ENCODE measurements around the gene TLE1.

Gene TLE1

GRCh38 chr9:81686614-81687520 lies 2.5 kb downstream of the TLE1 start:
- DNase-seq (ENCODE audit: low spot score), result peak; percentile 64
- FAIRE-seq, result no peak

GRCh38 chr9:81685763-81686613 lies 3.4 kb downstream of the TLE1 start:
- no peak for DNase-seq (ENCODE audit: low spot score)
- no peak for FAIRE-seq

GRCh38 chr9:81684635-81685034 lies 4.7 kb downstream of the TLE1 start:
- DNase-seq (ENCODE audit: low spot score) (no peak), FAIRE-seq (no peak)

GRCh38 chr9:81683704-81684103 lies 5.6 kb downstream of the TLE1 start:
- DNase-seq (ENCODE audit: low spot score), result no peak
- no peak for FAIRE-seq

GRCh38 chr9:81683238-81683637 lies 6.1 kb downstream of the TLE1 start:
- no peak for DNase-seq (ENCODE audit: low spot score)
- FAIRE-seq, result no peak

GRCh38 chr9:81682797-81683196 lies 6.5 kb downstream of the TLE1 start:
- no peak for FAIRE-seq
- no peak for DNase-seq (ENCODE audit: low spot score)

GRCh38 chr9:81682177-81682576 lies 7.2 kb downstream of the TLE1 start:
- DNase-seq (ENCODE audit: low spot score) (no peak), FAIRE-seq (no peak)

GRCh38 chr9:81680506-81680905 lies 8.8 kb downstream of the TLE1 start:
- DNase-seq (ENCODE audit: low spot score) (no peak), FAIRE-seq (no peak)

- DNase-seq (ENCODE audit: low spot score), result no peak
- no peak for FAIRE-seq
Measured at GRCh38 chr9:81680006-81680405, 9.3 kb downstream of the TLE1 start.

GRCh38 chr9:81678088-81678487 lies 11.3 kb downstream of the TLE1 start:
- FAIRE-seq (no peak), DNase-seq (ENCODE audit: low spot score) (no peak)

- FAIRE-seq (no peak), DNase-seq (ENCODE audit: low spot score) (no peak)
Measured at GRCh38 chr9:81676395-81676794, 13.0 kb downstream of the TLE1 start.

- DNase-seq (ENCODE audit: low spot score), result no peak
- no peak for FAIRE-seq
Measured at GRCh38 chr9:81673310-81673709, 16.0 kb downstream of the TLE1 start.

- DNase-seq (ENCODE audit: low spot score) (no peak), FAIRE-seq (no peak)
Measured at GRCh38 chr9:81671880-81672280, 17.5 kb downstream of the TLE1 start.

GRCh38 chr9:81669866-81670265 lies 19.5 kb downstream of the TLE1 start:
- no peak for FAIRE-seq

GRCh38 chr9:81669041-81669651 lies 20.2 kb downstream of the TLE1 start:
- FAIRE-seq (no peak), DNase-seq (ENCODE audit: low spot score) (no peak)

More at GRCh38 chr9:81669866-81670265, 19.5 kb downstream of the TLE1 start:
- DNase-seq (ENCODE audit: low spot score), result no peak

GRCh38 chr9:81666123-81666522 lies 23.2 kb downstream of the TLE1 start:
- FAIRE-seq, result no peak
- no peak for DNase-seq (ENCODE audit: low spot score)

GRCh38 chr9:81665322-81665871 lies 23.9 kb downstream of the TLE1 start:
- DNase-seq (ENCODE audit: low spot score), result no peak
- FAIRE-seq, result no peak

GRCh38 chr9:81664638-81665222 lies 24.6 kb downstream of the TLE1 start:
- no peak for DNase-seq (ENCODE audit: low spot score)

GRCh38 chr9:81661339-81661738 lies 28.0 kb downstream of the TLE1 start:
- DNase-seq (ENCODE audit: low spot score) (no peak), FAIRE-seq (no peak)

More at GRCh38 chr9:81664638-81665222, 24.6 kb downstream of the TLE1 start:
- no peak for FAIRE-seq

GRCh38 chr9:81656871-81657337 lies 32.4 kb downstream of the TLE1 start:
- no peak for DNase-seq (ENCODE audit: low spot score)
- FAIRE-seq, result no peak

- FAIRE-seq (no peak), DNase-seq (ENCODE audit: low spot score) (no peak)
Measured at GRCh38 chr9:81656004-81656403, 33.3 kb downstream of the TLE1 start.
